SIG-M5 treated with dmso at 0.1 percent for 504 hours (cell line): ENCODE results near the gene DIP2C.
"Not testable (repeated sequence)": the region's sequence is repeated elsewhere in the genome, so short reads cannot be mapped to it uniquely, and the experiment has no call there.

ENCODE experiments used
- DNase-seq: peaks from one replicate; lab custom pipeline; 2025; ENCODE audit not compliant: unreplicated experiment; lab: John Stamatoyannopoulos, UW

The DIP2C gene

DNA sequence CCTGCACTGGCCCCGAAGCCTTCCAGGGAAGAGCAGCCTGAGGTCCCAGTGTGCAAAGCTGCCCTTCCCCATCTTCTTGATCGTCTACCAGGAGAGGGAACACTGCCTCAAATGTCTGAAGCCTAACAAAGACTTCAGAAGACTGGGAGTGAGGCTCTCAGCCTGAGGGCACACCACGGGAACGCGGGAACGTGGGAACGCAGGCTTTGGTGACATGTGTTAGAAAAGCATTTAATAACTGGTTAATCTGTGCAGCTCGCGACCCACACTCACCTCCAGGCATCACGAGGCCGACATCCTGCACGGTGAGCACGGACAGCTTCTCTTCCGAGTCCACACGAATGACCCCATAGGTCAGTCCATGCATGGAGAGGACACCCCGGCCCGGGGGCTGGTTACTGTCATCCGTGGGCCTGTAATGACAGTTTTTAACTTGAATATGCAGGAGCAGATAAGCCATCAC, 320.2 kb downstream of the DIP2C start:
- no peak for DNase-seq

DNA sequence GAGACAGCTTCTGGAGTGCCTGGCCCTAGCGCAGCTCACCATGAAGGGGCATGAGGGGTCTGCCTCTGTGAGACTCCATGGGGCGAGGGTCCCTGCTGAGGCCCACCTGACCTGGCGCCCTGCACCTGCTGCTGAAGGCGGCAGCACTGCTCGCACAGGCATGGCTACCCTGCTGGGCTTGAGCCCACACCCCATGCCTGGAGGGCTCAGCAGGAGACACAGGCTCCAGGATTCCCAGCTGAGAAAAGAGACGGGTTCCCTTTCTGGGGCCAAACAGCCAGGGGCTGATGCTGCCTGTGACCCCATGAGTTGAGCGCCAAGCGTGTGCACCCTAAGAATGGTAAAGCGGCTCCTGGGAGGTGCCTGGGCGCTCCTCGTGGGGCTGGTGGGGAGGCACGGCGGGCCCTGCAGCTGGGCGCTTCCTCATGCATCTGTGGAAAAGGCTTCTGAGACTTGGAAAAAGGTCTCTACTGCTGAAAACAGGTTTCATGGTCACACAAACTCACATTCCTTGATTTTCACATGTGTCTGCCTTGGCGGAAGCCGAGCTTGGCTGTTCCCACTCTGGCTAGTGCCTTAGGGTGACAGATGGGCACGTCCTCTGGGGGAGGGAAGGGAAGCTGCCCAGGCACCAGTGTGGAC, 320.8 kb downstream of the DIP2C start:
- no peak for DNase-seq

DNA sequence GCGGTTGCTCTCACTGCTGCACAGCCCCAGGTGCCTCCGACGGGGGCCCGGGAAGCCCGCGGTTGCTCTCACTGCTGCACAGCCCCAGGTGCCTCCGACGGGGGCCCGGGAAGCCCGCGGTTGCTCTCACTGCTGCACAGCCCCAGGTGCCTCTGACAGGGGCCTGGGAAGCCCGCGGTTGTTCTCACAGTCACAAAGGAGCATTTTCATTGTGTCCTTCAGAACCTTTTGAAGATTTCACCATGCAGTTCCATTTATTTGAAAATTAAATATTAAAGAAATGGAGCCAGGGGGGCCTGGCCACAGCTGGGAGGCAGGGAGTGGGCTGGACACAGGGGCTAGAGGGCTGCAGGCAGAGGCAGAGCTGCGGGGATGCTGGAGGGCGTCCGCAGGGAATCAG, 321.4 kb downstream of the DIP2C start:
- DNase-seq = not testable (repeated sequence)

DNA sequence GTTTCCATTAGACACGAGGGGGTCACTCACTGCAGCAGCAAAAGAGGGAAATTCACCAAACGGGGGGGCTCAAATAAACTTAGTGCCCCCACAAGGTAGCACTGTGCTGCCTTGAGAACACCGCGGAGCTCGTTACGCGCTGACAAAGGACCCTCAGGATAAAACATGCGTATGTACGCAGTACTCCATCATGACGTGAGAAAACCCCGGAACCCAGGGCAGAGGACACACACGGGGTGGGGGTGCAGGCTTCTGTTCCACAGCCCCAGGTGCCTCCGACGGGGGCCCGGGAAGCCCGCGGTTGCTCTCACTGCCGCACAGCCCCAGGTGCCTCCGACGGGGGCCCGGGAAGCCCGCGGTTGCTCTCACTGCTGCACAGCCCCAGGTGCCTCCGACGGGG, 321.8 kb downstream of the DIP2C start:
- no peak for DNase-seq

DNA sequence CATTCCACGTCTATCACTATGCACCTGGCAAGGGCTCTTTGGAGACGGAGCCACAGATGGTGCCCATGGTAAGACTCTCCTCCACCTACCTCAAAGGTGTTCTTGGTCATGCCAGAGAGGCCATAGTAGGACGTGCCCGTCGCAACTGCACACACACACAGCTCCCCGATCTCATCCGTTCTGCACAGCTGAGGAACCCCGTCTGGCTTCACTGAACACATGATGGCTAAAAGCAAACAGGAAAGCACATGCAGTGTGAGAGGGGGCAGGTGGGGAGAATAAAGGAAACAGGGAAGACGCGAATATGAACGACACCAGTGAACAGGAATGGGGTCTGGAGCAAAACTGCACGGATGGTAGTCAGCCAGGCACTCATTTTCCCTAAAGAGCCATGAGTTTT, 323.3 kb downstream of the DIP2C start:
- no peak for DNase-seq

DNA sequence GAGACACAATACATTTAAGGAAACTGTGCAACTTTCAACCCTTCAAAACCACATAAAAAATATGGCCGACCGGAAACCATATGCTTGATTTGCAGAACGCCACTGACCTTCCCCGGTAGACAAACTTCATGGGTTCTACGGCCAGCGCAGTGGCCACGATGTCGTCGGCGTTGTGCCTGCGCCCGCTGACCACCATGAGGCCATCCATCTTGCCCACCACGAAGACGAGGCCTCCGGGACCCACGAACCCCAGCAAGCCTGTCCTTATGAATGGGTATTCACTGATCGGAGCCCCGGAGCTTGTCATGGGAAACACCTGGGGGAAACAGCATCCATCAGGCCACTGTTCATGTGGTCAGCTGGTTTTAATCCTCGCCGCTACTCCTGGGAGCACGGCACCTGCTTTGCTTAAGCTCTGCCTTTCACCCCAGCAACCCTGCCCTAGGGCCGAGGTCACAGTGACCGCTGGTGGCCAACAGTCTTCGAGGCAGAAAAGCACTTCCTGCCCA, 325.1 kb downstream of the DIP2C start:
- DNase-seq = no peak

DNA sequence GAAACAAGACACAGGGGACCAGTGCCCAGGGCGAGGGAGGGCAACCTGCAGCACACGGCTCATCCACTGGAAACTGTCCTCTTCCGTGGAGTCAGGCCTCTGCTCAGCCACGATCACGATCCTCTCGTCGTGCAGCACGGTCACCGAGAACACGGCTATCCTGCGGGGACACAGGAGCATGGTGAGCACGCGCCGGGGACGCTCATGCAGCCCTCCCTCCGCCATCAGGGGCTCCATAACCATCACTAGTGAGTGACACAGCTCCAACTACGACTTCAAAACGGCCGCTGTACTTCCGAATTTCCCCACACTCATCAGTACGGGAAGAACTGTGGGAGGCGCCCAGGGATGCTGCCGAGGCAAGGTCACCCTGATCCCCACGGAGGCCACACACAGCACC, 326.3 kb downstream of the DIP2C start:
- no peak for DNase-seq

DNA sequence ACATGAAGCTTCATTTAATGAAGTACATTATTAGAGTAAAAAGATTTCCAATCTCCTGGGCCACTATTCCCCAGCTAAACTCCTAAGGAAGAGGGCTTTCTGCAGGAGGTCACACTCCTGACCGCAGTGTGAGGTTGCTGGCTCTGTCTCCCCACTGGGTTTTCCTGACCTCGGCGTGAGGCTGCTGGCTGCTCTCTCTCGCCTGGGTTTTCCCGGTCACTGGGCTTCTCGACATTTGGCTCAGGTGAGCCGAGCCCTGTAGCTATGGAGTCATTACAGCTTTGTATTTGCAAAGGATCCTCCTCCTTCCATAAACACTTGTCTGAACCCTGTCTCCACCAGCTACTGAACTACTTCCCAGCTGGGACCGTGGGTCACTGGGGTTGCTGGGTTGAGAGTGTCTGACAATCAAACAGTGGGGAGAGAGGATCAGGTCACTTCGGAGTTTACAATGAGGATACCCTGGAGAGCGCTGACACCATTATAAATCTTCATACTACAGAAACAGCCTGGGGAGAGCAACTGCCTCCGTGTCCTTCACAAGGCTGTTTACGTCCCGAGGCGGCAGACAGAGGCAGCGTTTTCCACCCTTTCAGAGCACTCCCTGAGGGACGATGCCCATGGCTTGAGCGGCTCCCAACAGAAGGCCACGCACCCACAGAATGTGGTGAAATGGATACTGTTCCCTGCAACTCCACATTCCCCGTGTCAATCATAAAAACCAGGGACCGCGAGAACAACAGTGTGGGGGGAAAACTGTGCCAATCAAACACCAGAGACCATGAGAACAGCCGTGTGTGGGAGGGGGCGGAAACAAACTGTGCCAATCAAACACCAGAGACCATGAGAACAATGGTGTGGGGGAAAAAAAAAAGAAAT, 328.0 kb downstream of the DIP2C start:
- DNase-seq = no peak

DNA sequence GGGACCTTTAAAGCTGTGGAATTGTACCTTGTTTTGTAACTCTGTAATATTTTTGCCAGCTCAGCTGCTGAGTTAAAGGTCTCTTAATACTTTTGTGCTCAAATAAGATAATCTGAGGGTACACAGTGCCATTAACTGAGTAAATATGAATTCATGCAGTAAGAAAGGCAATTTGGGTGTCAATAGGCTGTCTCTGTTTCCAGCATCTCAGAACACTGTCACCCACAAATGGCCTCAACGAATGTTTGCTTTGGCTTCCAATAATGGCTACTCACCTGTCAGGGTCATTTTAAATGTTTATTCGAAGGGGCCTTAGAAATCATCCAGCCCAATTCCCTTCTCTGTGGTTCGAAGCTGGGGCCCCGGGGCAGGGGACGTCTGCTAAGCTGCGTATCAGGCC, 328.8 kb downstream of the DIP2C start:
- no peak for DNase-seq

DNA sequence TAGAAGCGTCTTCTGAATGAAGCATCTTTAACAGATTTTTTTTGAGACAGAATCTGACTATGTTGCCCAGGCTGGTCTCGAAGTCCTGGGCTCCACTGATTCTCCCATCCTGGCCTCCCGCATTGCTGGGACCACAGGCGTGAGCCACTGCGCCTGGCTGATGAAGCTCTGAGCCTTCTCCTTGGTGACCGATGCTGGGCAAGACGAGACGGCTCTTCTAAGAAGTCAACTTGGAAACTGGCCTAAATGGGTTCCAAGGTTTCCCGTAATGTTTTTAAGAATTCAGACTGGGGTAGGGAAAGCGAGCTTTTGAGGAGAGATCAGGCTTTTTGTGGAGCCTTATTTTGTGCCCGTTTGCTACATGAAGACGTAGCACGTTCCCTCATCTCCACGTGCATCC, 329.7 kb downstream of the DIP2C start:
- DNase-seq = no peak

DNA sequence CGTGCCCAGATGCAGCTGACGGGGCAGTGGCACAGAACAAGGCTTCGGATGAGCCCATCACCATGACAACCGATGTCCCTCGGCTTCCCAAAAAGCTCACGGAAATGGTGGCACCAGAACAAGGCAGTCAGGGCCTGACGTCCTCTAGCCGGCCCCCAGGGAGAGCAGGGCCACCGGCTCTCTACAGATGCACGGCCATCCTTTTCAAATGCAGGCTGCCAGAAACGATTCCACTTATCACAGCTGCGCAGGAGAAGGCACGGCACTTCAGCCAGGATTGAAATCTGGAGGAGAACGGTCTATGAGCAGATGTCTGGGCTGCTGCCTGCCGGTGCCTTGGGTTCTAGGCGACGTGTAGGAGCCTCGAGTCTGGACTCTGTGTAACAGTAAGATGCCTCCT, 330.4 kb downstream of the DIP2C start:
- no peak for DNase-seq

DNA sequence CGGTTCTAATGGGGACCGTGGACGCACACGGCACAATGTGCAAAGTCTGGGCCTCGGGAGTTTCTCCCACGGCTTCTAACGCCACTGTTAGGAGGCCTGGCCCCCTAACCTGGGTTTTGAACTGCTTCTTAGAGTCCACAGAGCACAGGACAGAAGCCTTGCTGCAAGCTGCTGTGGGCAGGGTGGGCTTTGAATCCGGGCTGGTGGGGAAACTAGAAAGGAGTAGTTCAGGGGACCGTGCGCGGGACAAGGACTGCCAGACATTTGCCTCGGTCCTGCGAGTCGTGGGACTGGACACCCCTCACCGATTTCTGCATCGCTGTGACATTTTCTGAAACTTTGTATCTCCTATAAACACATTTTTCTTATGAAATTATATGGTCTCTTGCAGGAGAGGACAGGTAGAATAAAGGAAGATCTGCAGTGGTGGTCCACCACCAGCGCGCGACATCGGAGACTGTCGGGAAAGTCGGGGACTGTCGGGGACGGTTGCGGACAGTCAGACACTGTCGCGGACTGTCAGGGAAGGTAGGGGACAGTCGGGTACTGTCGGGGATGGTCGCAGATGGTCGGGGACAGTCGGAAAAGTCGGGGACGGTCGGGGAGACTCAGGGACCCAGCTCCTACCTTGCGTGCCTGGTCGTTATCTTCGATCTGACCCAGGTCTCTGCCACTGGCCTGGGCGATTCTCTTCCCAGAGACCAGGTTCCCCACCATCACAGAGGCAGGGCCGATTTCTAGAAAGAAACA, 332.1 kb downstream of the DIP2C start:
- no peak for DNase-seq

DNA sequence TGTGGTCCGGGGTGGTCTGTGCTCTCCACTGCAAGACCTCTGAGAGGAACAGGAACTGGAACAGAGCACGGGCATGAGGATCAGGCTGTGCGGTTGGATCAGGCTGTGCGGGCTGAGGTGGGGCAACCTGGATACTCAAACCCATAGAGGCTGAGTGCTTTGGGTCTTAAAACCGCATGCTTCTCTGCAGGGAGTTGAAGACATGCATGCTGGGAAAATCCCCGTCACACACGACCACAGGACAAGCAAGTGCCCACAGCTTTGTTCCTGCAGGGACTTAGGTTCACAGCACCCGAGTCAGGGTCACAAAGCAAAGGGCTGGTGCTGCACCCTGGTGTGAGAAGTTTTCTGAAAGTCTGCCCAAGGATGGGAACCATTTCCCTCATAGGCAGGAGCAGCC, 333.0 kb downstream of the DIP2C start:
- DNase-seq = no peak

DNA sequence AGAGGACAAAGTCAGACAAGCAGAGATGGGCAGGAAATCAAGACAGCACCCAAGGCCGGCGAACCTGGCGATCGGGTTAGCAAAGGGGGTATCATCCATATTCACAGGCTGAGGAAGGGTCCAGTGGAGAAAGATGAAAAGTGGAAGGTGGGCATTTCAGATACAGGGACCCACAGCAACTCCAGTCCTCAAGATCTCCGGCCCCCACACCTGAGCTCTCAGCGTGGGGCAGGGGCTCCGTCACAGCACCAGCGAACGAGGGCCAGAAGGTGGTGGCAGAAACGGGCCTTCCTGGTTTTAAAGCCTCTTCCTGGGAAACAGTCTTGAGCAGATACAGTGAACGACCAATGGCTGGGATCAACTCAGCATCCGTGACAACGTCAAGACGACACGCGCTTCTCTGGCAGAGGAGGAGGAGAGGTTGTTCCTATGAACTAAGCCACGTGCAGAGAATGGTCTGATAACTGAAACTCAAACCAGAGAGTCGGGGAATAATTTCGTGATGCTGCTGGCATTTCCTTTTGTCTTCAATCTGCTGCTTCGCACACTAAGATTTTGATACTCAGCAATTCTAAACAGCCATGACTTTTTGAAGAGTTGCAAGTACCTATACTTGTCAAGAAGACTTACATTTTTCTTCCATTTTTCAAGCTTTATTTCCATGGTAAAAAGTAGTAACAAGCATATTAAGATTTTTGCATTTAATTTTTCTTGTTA, 334.4 kb downstream of the DIP2C start:
- no peak for DNase-seq

DNA sequence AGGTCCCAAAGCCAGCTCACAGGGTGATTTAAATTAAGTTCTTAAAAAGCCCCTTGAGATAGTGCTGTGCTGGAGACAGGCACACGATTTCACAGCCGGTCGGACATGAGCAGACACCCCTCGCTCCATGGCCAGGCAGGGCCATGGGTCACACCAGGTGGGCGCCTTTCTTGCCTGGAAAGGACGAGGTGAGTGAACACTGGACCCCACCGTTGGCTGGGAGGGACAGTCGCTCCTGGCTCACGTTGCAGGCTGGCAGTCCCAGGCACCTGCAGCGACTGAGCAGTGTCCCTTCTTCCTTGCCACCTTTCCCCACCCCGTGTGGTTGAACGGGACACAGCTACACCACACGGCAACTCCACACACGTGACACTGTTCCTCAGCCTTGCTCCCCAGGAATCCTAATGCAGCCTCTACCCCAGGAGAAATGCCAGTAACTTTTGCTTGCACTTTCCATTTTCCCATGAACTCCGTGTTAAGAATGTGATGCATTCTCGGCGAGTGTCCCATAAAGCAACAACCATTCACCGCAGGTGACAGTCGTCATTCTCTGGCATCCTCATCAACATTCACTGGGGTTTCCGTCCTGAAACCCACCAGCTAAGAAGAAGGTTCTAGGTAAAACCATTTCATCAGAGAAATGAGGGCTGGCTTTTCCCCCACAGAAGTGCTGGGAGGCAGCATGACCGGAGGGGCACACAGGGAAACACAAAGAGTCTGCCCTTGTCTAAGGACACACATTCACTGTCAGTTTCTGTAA, 336.8 kb downstream of the DIP2C start:
- DNase-seq = no peak

DNA sequence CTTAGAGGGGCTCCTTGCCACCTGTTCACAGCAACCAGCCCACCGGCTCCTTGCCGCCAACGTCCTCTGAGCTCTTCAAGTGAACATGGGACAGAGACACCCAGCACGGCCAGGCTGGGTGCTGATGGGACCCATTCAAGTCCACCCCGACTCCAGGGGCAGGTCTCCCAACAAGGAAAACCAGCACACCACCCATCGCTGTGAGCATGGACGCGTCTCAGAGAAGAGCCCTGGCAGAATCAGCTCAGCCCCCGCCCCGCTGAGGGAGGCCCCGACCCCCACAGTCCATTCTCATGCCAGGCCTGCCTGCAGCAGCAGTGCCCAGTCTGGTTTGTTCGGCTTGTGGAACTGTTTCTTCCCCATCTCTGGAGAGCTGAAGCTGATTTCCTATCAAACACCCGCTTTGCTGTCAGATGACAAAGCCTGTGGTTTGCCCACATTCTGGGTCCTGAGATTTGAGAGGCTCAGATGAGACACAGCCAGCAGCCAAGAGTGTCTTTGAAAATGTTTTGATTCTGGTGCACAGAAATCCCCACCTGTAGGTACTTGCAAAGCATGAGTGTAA, 337.6 kb downstream of the DIP2C start:
- DNase-seq = no peak

DNA sequence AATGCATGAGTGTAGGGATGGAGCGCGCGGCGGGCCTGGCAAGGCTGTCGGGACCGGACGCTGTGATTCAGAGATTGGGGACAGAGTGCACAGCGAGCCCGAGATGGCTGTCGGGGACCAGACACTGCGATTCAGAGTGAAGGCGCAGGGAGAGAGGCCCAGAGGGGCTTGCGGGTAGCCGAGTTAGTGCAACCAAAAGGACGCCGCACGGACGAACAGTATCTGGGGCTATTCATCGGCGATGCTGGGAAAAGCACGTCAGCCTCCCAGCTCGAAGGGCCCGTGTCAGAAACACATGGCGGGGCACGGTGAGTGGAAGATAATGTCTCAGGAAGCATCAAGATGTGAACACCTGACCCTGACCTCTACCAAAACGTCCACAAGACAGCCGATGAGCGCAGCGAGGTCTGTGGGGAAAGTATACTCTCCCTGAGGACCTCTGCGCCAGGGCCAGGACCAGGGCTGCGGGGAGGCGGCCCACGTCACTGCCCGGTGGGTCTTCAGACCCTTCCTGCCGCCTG, 338.4 kb downstream of the DIP2C start:
- no peak for DNase-seq

DNA sequence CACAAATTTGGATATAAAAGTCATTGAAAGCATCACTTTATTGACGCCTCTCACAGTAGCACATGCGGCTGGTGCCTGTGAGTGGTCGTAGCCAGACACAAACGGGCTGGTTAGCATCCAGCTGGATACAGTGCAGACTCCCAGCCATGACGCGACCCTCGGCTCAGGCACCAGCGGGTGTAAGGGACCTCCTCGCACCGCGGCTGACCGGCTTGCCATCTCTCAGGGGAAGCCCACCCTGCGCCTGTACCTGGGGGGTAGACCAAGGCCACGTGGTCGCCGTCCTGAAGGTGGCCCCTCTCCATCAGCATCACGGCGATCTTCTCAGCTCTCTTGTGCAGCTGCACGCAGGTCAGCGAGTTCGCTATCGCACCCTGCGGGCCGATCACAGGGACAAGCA, 340.4 kb downstream of the DIP2C start:
- no peak for DNase-seq

DNA sequence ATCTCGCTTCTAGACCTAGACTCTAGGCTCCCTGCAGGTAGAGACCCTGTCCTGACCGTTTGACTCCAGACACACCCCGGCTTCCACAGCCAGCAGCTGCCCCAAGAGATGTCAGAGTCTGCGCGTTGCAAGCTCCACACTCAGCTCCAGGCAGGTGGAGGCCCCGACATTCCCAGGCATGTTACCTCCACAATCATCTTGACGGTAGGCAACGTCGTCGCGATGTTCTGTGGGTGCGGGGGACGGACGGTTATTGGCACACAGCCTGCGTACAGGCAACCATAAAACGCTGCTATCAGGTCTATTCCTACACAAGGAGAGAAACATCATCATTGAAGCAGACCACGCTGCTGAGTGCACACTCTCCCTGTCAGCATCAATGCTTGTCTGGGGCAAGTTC, 341.0 kb downstream of the DIP2C start:
- no peak for DNase-seq

DNA sequence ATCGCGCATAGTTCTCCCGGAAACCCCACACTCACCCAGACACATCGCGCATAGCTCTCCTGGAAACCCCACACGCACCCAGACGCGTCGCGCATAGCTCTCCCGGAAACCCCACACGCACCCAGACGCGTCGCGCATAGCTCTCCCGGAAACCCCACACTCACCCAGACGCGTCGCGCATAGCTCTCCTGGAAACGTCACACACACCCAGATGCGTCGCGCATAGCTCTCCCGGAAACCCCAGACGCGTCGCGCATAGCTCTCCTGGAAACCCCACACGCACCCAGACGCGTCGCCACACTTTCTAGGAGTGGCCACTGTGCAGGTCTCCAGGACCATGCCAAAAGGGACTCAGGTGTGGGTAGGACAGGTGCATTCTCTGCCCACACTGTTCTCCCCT, 341.7 kb downstream of the DIP2C start:
- not testable (repeated sequence) for DNase-seq
